ENCODE data around the gene STUM. TPM values are rescaled to one million over a fixed set of nuclear protein-coding genes. Genes with fewer than 3 reads are reported as not detected.

Gene STUM
- total RNA-seq, 1 donor, result not detected

GRCh38 chr1:226603022-226603857, 54.7 kb downstream of the STUM start:
- DNase-seq (ENCODE audit: low read depth), result peak; percentile 73
- TF ChIP-seq, protein P1, sequence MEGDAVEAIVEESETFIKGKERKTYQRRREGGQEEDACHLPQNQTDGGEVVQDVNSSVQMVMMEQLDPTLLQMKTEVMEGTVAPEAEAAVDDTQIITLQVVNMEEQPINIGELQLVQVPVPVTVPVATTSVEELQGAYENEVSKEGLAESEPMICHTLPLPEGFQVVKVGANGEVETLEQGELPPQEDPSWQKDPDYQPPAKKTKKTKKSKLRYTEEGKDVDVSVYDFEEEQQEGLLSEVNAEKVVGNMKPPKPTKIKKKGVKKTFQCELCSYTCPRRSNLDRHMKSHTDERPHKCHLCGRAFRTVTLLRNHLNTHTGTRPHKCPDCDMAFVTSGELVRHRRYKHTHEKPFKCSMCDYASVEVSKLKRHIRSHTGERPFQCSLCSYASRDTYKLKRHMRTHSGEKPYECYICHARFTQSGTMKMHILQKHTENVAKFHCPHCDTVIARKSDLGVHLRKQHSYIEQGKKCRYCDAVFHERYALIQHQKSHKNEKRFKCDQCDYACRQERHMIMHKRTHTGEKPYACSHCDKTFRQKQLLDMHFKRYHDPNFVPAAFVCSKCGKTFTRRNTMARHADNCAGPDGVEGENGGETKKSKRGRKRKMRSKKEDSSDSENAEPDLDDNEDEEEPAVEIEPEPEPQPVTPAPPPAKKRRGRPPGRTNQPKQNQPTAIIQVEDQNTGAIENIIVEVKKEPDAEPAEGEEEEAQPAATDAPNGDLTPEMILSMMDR (IDR thresholded peaks at IDR 0.05; ENCODE audit: insufficient read depth, low read length), result no peak
- H3K4me3 ChIP-seq (ENCODE audit: low read depth, low read length), result peak overlapping the region; percentile 7

DNA sequence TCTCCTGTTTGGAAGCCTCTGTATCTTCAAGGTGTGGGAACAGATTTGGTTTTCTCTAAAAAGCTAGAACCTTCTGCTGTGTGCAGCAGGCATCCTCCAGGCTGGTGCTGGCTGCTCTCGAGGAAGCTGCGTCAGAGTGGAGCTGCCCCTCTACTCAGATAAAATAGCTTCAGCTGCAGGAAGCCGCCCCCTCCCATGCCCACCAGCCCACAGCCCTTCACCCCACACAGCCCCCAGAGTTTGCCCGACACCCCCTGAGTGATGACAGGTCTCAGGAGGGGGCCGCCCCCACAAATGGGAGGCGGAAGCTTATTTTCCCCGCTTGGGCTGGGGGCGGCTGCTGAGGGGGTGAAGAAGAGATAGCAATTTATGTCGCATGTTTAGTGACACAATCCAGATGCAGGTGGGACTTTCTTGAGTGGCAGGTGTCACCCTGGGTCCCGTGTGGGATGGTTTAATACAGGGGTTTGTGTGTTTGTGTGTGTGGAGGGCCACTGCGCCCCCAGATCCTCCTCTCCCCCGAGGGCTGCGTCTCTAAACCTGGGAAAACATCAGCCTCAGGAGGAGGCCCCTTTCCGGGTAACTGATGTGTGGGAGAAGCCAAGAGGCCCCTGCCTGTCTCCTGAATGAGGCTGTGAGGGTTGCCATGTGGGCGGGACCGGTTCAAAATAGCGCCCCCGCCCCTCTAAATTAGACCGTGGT, 55.4 kb downstream of the STUM start:
- DNase-seq (ENCODE audit: low read depth), result no peak
- H3K4me3 ChIP-seq (ENCODE audit: low read depth, low read length), result no peak overlapping the region
- TF ChIP-seq, protein P1 (IDR thresholded peaks at IDR 0.05; ENCODE audit: insufficient read depth, low read length), result no peak

- TF ChIP-seq, protein P1 (IDR thresholded peaks at IDR 0.05; ENCODE audit: insufficient read depth, low read length), result no peak
- DNase-seq (ENCODE audit: low read depth), result no peak
- no peak overlapping the region for H3K4me3 ChIP-seq (ENCODE audit: low read depth, low read length)
These were observed 56.2 kb downstream of the STUM start for GRCh38 chr1:226604560-226605317.

DNA sequence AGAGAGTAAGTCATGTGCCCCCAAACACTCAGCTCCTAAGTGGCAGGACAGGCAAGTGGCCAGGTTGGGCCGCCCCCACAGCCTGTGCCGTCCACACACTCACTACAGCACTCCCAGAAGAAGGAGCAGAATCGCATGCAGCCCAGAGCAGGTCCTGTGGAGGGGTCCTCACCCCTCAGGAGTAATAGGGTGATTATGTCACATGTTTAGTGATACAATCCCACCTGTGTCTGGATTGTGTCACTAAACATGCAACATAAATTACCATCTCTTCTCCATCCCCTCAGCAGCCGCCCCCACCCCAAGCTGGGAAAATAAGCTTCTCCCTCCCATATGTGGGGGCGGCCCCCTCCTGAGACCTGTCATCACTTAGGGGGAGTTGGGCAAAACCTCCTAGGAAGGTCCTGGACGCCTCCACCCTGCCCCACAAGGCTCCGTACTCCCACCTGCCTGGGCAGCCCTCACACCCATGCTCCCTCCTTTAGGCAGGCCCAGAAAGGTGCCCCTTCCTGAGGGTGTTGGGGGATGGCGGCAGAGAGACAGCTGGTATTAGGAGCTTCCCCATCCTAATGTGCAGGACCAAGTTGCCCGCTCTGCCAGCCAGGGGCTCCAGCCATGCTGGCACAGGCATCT, 56.9 kb downstream of the STUM start:
- DNase-seq (ENCODE audit: low read depth), result no peak
- H3K4me3 ChIP-seq (ENCODE audit: low read depth, low read length), result no peak overlapping the region
- TF ChIP-seq, protein P1 (IDR thresholded peaks at IDR 0.05; ENCODE audit: insufficient read depth, low read length), result no peak

GRCh38 chr1:226606311-226607267, 58.0 kb downstream of the STUM start:
- TF ChIP-seq, protein P1 (IDR thresholded peaks at IDR 0.05; ENCODE audit: insufficient read depth, low read length), result no peak
- H3K4me3 ChIP-seq (ENCODE audit: low read depth, low read length), result no peak overlapping the region
- DNase-seq (ENCODE audit: low read depth), result peak; percentile 45

All from fibroblast of the aortic adventitia (primary cell).